ENCODE measurements around the gene PRXL2B. TPM values are rescaled to one million over a fixed set of nuclear protein-coding genes. Genes with fewer than 3 reads are reported as not detected.

PRXL2B gene
- total RNA-seq, 1 donor from 2014 or later: 15.3 TPM

DNA sequence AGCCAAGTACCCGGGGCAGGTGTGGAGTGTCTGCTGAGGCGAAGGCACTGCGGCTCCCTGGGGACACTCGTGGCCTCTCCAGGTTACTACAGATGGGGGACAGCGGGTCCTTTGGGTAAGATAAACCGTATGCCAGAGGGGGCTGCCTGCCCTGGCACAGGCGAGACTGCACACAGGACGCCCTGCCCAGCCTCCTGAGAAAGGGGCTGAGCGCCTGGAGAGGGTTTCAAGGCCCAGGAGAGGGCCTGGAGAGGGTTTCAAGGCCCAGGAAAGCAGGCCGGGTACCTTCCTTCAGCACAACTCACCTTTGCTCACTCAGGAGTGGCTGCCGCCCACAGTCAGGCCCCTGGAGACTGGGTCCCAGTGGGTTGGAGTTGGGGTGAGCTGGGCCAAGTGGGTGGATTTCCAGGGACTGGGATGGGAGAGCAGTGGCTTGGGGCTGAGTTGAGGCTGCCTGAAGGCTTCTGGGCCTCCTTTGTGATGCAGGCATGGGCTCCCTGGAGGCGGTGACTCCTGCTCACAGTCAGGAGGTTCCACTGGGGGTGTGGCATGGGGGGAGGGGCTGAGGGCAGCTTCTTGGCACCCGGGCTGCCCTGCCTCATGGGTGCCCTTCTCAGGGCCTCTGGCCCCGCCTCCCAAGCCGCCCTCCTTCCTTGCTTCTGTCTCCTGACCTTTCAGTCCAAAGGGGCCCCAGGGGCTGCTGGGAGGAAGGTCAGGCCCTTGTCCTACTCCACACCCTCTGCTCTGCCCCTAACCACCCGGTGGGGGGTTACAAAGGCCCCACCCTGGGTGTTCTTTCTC lies 46.2 kb downstream of the PRXL2B start, which contains the start of gene MMEL1:
MMEL1 (minus strand) TSS at position 456 of the 801 bp plus-strand sequence. CDS start 3,532 bp downstream, outside the sequence.
- no peak for DNase-seq (ENCODE audit: low read depth)

DNA sequence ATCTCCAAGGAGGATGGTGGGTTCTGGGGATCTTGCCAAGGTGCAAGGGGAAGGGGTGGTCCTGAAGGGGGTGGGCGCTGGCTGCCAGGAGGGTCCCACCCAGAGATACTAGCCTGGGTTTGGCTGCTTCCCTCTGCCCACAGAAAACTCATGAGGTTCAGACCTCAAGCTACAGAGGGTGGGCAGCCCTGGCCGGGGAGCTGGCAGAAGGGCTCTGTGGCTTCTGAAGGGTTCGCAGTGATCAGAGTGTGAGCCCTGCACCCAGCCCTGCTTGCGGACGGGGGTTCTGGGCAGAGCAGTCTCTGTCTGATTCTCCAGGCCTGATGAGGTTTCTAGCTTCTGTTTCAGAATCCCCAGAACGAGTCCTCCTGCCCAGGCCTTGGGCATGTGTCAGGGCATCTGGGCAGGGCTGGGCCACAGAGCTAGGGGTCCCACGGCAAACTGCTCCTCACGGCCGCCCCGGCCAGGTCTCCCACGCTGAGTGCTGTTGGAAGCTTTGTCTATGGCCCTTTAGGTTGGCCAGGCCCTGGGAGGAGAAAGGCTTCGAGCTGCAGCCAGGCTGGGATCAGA lies 46.9 kb downstream of the PRXL2B start:
- no peak for DNase-seq (ENCODE audit: low read depth)

GRCh38 chr1:2633936-2634491 lies 47.4 kb downstream of the PRXL2B start:
- no peak for DNase-seq (ENCODE audit: low read depth)

DNA sequence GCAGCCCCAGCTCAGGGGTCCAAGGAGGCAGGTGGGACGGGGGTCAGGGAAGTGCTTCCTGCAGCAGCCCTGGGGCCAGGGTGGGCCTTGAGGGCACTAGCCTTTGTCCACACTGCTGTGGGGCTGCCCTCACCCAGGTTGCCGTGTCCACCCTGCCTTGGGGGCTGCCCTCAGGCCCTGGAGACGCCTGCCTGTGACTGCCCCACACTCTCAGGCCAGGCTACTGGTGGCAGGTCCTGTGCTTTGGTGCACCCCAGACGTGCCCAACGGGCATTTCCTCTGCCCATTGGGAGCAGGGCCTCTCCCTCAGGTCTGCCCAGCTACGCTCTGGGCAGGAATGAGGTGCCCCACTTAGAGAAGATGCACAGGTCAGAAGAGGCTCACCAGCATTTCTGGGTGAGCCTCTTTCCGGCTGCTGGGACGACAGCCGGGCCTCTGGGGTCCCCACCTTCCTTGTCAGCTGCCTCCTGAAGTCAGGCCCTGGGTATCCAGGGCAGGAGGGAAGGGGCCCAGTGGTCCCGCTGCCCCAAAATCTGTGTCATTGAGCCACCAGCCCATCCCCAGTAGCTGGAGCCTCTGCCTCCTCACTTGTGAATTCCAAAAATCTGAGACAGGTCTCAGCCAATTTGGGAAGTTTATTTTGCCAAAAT lies 48.9 kb downstream of the PRXL2B start:
- no peak for DNase-seq (ENCODE audit: low read depth)

- no peak for DNase-seq (ENCODE audit: low read depth)
Measured at GRCh38 chr1:2636733-2637132, 50.2 kb downstream of the PRXL2B start.

GRCh38 chr1:2637442-2638145 lies 51.0 kb downstream of the PRXL2B start:
- DNase-seq (ENCODE audit: low read depth): no peak

DNA sequence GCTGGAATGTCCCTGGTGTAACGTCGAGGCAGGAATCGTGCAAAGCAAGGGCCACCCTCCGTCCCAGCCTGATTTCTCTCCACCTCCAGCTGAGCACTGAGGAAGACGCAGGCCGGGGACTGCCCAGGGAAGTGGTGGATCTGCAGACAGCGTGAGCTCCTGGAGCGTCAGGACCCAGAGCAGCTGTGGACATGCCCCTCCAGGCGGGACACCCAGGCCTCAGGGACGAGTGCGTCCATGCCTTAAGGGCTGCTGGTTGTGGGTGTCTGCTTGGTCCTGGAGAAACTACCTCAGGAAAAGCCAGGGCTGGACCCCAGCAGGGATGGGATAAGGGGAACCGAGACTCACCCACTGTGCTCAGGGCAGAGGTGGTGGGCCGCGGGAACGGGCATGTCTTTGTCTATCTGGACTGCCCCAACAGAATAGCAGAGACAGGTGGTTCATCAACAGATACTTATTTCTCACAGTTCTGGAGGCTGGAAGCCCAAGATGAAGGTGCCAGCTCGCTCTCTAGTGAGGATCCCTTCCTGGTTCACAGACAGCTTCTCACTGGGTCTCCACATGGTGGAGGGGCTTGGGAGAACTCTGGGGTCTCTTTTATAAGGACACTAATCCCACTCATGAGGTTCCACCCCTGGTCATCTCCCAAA lies 52.0 kb downstream of the PRXL2B start:
- DNase-seq (ENCODE audit: low read depth): no peak

- no peak for DNase-seq (ENCODE audit: low read depth)
Measured at GRCh38 chr1:2639203-2639602, 52.6 kb downstream of the PRXL2B start.

- DNase-seq (ENCODE audit: low read depth): no peak
Measured at GRCh38 chr1:2639607-2640521, 53.3 kb downstream of the PRXL2B start.

GRCh38 chr1:2640626-2641025 lies 54.0 kb downstream of the PRXL2B start:
- no peak for DNase-seq (ENCODE audit: low read depth)

Other genes with a start within 250 kb of the PRXL2B start
- 8.8 and 14.2 TPM in 2 replicates for gene MORN1, start 195.2 kb upstream of the PRXL2B start, total RNA-seq
- 58.1 and 64.6 TPM in 2 replicates for gene RER1, start 194.9 kb upstream of the PRXL2B start, total RNA-seq
- 54.4 and 62.5 TPM in 2 replicates for gene PEX10, start 174.2 kb upstream of the PRXL2B start, total RNA-seq
- gene PLCH2, start 110.5 kb upstream of the PRXL2B start, total RNA-seq: 0.21 and 0.57 TPM in 2 replicates
- gene PANK4, start 60.2 kb upstream of the PRXL2B start, total RNA-seq: 19.4 and 27.5 TPM in 2 replicates
- gene HES5, start 56.5 kb upstream of the PRXL2B start, total RNA-seq: not detected in 2 replicates
- 8.6 and 9.1 TPM in 2 replicates for gene TNFRSF14, start 30.4 kb upstream of the PRXL2B start, total RNA-seq
- 0.10 and 0.37 TPM in 2 replicates for gene MMEL1, start 46.2 kb downstream of the PRXL2B start, total RNA-seq
- 0.16 and 0.32 TPM in 2 replicates for gene TTC34, start 214.9 kb downstream of the PRXL2B start, total RNA-seq